Natural killer cell (primary cell): ENCODE results near the gene RNASEH2C. TPM values are rescaled to one million over a fixed set of nuclear protein-coding genes. Genes with fewer than 3 reads are reported as not detected.

Experiments used
- ATAC-seq, 3 donors: fragments of 150-1000 bp in 2 of 3; fragments of 200-7000 bp in 1 of 3; cut with Tn5 transposase; 1 replicate in 1 of 3; 2 replicates in 2 of 3; pipeline ENCODE4 v1.10.0; 2021; ENCODE audit warnings: mild to moderate bottlenecking in 2 of 3, moderate library complexity in 2 of 3
- DNase-seq, 2 donors: peaks; one replicate each; pipeline versions ENCODE4 v3.0.0 to v3.0.0-alpha.2; 2013 to 2021; ENCODE audit warnings: mixed read lengths in 1 of 2
- H3K27ac ChIP-seq: one replicate; pipeline ENCODE4 v1.5.1; 2013; ENCODE audit warnings: mild to moderate bottlenecking, low read length
- H3K27me3 ChIP-seq: one replicate; pipeline ENCODE4 v1.6.1; 2013; ENCODE audit warnings: low read length; ENCODE audit not compliant: control insufficient read depth, insufficient read depth
- H3K36me3 ChIP-seq: one replicate; pipeline ENCODE4 v1.6.1; 2013; ENCODE audit warnings: low read length; ENCODE audit not compliant: control insufficient read depth, insufficient read depth
- H3K4me1 ChIP-seq: one replicate; pipeline ENCODE4 v1.6.1; 2013; ENCODE audit warnings: low read length; ENCODE audit not compliant: control insufficient read depth, insufficient read depth
- H3K4me3 ChIP-seq: one replicate; pipeline ENCODE4 v1.5.1; 2013; ENCODE audit warnings: low read length
- H3K9me3 ChIP-seq: one replicate; pipeline ENCODE4 v1.6.1; 2013; ENCODE audit warnings: low read length; ENCODE audit not compliant: control insufficient read depth, insufficient read depth
- H3K27ac Mint-ChIP-seq, 2 donors: one replicate each; pipeline ENCODE4 v1.8.0; 2022; ENCODE audit warnings: mild to moderate bottlenecking in 2 of 2, mixed read lengths in 2 of 2, moderate library complexity in 1 of 2
- H3K27me3 Mint-ChIP-seq, 2 donors: one replicate each; pipeline ENCODE4 v1.8.0; 2022; ENCODE audit warnings: low read depth in 2 of 2, mixed read lengths in 2 of 2
- H3K36me3 Mint-ChIP-seq: one replicate; pipeline ENCODE4 v1.8.0; 2022; ENCODE audit warnings: mixed read lengths
- H3K4me1 Mint-ChIP-seq, 2 donors: one replicate each; pipeline ENCODE4 v1.8.0; 2022; ENCODE audit warnings: mixed read lengths in 2 of 2
- H3K4me3 Mint-ChIP-seq: one replicate; pipeline ENCODE4 v1.8.0; 2022; ENCODE audit warnings: mild to moderate bottlenecking, moderate library complexity, mixed read lengths
- H3K9me3 Mint-ChIP-seq, 2 donors: one replicate each; pipeline ENCODE4 v1.8.0; 2022; ENCODE audit warnings: mixed read lengths in 2 of 2
- CTCF ChIP-seq: fragments of 200-600 bp; IDR thresholded peaks from one replicate; pipeline ENCODE4 v1.8.0; 2022; ENCODE audit warnings: antibody characterized with exemption
- WGBS: methylation state at CpG from one replicate; pipeline ENCODE4 v1.1.7; 2013; ENCODE audit warnings: missing lambda C conversion rate; ENCODE audit not compliant: insufficient coverage; 5-methylcytosine and 5-hydroxymethylcytosine counted together
- intact Hi-C: fragments of 100-400 bp; cut with micrococcal nuclease; formaldehyde crosslinking; loops from one replicate; pipeline ENCODE4 v1.14.2; 2022
- total RNA-seq, 4 donors: library from RNA; stranded (reverse); fragments of 120-200 nt in 1 of 4; gene quantifications; one replicate each; pipeline versions ENCODE4 v1.2.3 to v1.2.4, GENCODE V29; 2013 to 2022

RNASEH2C gene
- total RNA-seq, 3 donors from 2014 or later (not counting 1 experiment from before 2014, with no cell fraction given), result 34.6 to 45.6 (median 38.5) TPM

DNA sequence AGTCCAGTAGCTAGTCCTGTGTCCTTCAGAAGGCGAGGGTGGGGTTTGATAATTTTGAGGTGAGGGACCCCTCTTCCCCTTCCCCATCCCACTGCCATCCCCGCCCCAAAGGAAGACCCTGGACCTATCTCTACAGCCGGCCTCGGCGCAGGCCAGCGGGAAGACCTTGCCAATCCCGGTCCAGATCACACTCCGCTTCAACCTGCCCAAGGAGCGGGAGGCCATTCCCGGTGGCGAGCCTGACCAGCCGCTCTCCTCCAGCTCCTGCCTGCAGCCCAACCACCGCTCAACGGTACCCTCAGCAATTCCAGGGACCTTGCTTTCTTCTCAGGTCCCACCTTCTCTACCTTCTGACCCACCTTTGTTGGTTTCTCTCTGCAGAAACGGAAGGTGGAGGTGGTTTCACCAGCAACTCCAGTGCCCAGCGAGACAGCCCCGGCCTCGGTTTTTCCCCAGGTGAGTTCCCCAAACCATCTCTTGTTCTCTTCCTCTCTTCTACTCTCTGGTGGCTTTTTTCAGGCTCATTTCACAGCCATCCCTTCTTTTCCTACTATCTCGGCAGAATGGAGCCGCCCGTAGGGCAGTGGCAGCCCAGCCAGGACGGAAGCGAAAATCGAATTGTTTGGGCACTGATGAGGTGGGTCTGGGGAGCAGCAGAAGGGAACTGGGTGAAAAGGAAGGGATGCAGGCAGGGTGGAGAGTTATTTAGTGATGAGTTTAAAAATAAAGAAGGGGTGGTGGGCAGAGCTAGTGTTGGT is 7.2 kb downstream of the RNASEH2C start:
- Histone ChIP-seq H3K36me3 (peaks cover 51% of the 10 kb centered on the region), H3K4me3 (no peak overlapping the region), H3K27ac (no peak overlapping the region), H3K9me3 (no peaks in the 10 kb centered on the region), H3K4me1 (peaks cover 21% of the 10 kb centered on the region), H3K27me3 (no peaks in the 10 kb centered on the region)
- no peaks in the 10 kb centered on the region for H3K36me3 Mint-ChIP-seq
- WGBS, result 97% methylated on average over 23 of the region's 24 CpGs
- no peaks in the 10 kb centered on the region for H3K27me3 Mint-ChIP-seq
- intact Hi-C loops, result loop anchor here (5.0 kb wide), 2 partner anchors 76 to 289 kb away; partner anchors contain the start of genes BANF1, EIF1AD and SIPA1
- no peak for TF ChIP-seq CTCF
- peaks cover 0 to 25% of the 10 kb centered on the region in 2 donors for H3K4me1 Mint-ChIP-seq
- DNase-seq (no peak), ATAC-seq (no peak)
- H3K27ac Mint-ChIP-seq, result peak overlapping the region; percentile 95 to 99
- no peaks in the 10 kb centered on the region for H3K9me3 Mint-ChIP-seq
- H3K4me3 Mint-ChIP-seq, result peak overlapping the region; percentile 94

DNA sequence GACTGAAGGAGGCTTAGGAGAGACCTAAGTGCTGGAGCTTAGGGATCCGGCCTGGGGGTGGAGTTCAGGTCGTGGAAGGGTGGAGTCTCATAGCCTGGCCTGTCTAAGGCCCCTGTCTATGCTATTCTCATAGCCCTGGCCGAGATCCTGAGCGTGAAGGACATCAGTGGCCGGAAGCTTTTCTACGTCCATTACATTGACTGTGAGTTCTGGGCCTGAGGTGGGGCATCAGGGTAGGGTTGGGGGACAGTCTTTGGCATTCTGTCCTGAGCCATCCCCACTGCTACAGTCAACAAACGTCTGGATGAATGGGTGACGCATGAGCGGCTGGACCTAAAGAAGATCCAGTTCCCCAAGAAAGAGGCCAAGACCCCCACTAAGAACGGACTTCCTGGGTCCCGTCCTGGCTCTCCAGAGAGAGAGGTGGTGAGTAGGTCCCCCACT is 7.9 kb downstream of the RNASEH2C start:
- H3K27ac Mint-ChIP-seq, result peak overlapping the region; percentile 95 to 99
- peaks cover 17% of the 10 kb centered on the region for H3K4me1 ChIP-seq
- H3K27ac ChIP-seq, result peak overlapping the region; percentile 99
- intact Hi-C loops, result loop anchor here (1.0 to 5.0 kb wide), 3 partner anchors 8 to 290 kb away; partner anchors contain the start of genes BANF1, EIF1AD, RNASEH2C and SIPA1
- WGBS, result 54% methylated on average over 11 of the region's 11 CpGs
- no peaks in the 10 kb centered on the region for H3K9me3 Mint-ChIP-seq
- peak overlapping the region; percentile 95 for H3K4me3 ChIP-seq
- H3K4me3 Mint-ChIP-seq, result peak overlapping the region; percentile 94
- no peaks in the 10 kb centered on the region for H3K27me3 ChIP-seq
- H3K36me3 ChIP-seq, result peaks cover 44% of the 10 kb centered on the region
- ATAC-seq, result no peak
- H3K36me3 Mint-ChIP-seq, result no peaks in the 10 kb centered on the region
- H3K4me1 Mint-ChIP-seq, result peaks cover 0 to 25% of the 10 kb centered on the region in 2 donors
- DNase-seq, result no peak
- no peak for TF ChIP-seq CTCF
- no peaks in the 10 kb centered on the region for H3K9me3 ChIP-seq
- no peaks in the 10 kb centered on the region for H3K27me3 Mint-ChIP-seq

- Histone ChIP-seq H3K27me3 (no peaks in the 10 kb centered on the region), H3K4me1 (peaks cover 17% of the 10 kb centered on the region), H3K36me3 (peaks cover 38% of the 10 kb centered on the region), H3K27ac (peak within 1 kb of the TSS; percentile 99), H3K4me3 (peak within 1 kb of the TSS; percentile 95), H3K9me3 (no peaks in the 10 kb centered on the region)
- TF ChIP-seq CTCF, result peak; percentile 94
- peaks cover 0 to 22% of the 10 kb centered on the region in 2 donors for H3K4me1 Mint-ChIP-seq
- peak; percentile 84 to 90 (median 85) for ATAC-seq
- no peaks in the 10 kb centered on the region for H3K9me3 Mint-ChIP-seq
- DNase-seq, result peak; percentile 99
- H3K36me3 Mint-ChIP-seq, result no peaks in the 10 kb centered on the region
- intact Hi-C loops, result loop anchor here (1.0 to 5.0 kb wide), 6 partner anchors 8 to 290 kb away; partner anchors contain the start of genes BANF1, EIF1AD, PCNX3 and RNASEH2C
- H3K27me3 Mint-ChIP-seq, result no peaks in the 10 kb centered on the region
- H3K27ac Mint-ChIP-seq, result peak within 1 kb of the TSS; percentile 95 to 99
- under 1% methylated on average over 65 of the region's 65 CpGs for WGBS
- H3K4me3 Mint-ChIP-seq, result peak within 1 kb of the TSS; percentile 94
Observed at GRCh38 chr11:65711785-65712632, 8.6 kb downstream of the RNASEH2C start, which contains the start of gene KAT5. Gene KAT5 (plus strand): TSS chr11:65712252. CDS start chr11:65712268, 16 bp downstream.
